ENCODE data around the gene STK10. TPM values are rescaled to one million over a fixed set of nuclear protein-coding genes. Genes with fewer than 3 reads are reported as not detected.

The STK10 gene
- total RNA-seq, 1 experiment from 2014 or later = 8.0 TPM

DNA sequence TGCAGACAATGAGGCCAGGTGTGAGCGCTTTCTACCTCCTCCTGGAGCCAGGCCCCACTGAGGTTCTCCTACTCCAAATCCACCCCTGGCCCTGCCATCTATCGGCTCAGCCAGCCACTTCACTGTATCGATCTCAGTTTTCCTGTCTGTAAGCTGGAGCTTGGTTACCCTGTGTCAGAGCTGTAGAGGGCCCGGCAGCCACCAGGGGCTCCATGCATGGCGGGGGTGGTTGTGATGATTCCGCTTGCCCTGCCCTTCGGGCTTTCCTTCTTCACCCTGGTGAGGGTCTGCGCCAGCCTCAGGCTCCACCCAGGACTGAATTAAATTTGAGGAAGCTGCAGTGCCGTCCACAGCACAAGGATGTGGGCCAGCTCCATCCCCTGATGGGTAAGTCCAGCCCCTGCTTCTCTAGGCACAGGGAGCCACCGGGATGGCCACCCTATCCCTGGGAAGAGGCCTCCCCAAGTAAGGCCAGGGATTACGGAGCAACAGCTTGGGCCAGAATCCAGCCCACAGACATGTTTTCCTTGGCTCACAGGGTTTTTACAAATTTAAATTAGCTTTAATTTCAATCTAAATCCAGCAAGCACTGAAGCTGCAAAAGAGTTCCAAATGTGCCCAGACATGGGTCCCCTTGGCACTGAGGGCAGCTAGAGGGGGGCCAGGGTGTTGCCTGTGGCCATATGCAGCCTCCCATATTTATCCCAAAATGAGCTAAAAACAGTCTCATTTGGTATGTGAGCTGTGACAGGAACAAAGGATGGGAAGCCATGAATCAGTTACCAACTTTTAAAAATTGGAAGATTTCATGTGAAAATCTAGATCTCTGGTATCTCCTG lies 92.4 kb downstream of the STK10 start:
- no peak overlapping the region for H3K4me3 ChIP-seq
- DNase-seq = no peak
- no peaks in the 10 kb centered on the region for H3K27me3 ChIP-seq
- H3K9me3 ChIP-seq = no peaks in the 10 kb centered on the region
- H3K36me3 ChIP-seq = no peaks in the 10 kb centered on the region; the same call in 1 of the 2 replicates

DNA sequence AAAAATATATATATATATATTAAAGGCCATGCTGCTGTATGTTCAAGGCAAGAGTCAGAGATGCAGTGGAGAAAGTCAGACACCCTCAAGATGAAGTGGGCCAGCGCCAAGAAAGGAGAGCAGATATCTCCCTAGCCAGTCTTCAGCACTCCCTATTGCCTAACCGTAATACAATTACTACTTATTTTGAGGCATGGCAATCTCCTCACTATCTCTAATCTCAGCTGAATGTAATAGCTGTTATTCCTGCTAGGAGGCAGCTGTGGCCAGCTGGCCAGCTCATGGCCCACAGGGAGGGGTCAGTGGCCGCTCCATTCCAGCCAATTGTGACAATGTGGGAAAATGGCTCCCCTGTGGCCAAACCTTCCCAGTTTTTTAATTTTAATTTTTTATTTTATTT lies 94.1 kb downstream of the STK10 start:
- Histone ChIP-seq H3K9me3 (no peaks in the 10 kb centered on the region), H3K4me3 (no peak overlapping the region), H3K27me3 (no peaks in the 10 kb centered on the region), H3K36me3 (no peaks in the 10 kb centered on the region; the same call in 1 of the 2 replicates)
- DNase-seq = no peak

DNA sequence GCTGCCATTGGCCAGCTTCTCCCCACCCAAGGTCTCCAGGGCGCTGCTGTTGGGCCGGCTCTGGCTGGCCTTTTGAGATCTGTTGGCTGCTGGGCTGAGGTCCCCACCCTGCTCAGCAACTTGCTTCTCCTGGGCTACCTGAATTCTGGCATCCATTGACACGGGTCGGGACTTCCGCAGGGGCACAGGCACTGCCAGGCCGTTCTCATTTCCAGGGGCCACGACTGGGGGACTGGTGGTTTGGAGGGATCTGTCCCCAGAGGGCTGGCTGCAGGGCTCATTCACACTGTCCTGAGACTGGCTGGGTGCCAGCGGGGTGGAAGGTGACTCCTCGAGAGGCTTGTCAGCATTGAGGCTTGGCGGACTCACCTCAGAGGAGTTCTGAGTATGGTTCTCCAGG lies 94.5 kb downstream of the STK10 start:
- DNase-seq = no peak
- H3K27me3 ChIP-seq = no peaks in the 10 kb centered on the region
- H3K36me3 ChIP-seq = no peaks in the 10 kb centered on the region; the same call in 1 of the 2 replicates
- no peaks in the 10 kb centered on the region for H3K9me3 ChIP-seq
- no peak overlapping the region for H3K4me3 ChIP-seq

DNA sequence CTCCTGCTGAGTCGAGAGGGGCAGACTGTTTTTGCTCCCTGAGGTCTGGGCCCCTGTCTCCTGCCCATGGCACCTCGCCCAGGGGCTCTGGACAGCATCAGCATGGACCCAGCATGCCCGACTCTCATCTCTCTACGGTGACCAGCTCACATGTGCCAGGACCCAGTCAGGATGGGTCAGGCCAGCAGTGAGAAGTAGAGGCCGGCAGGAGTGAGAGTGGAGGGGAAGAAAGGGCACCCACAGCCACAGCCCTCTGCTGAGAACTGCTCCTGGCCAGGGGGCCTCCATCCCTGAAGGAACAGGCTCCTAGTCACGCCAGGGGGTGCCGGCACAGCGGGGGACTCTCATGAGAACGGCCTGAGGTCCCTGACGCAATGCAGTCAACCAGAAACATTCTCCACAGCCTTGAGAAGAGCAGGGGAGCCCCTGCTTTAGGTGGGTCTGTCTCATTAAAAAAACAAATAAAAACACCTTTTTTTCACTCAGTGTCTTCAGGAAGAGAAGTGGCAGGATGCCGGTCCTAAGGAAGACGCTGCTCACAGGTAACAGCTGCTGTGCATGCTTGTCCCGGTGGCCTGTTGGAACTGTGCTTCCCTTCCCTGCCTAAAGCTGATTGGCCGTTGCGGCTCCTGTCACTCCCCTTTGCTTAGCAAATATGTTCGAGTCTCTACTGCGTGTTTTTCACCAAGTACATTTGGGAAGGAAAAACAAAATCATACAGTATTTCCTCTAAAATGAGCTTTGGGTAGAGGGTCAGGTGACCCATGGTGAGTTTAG lies 95.9 kb downstream of the STK10 start:
- Histone ChIP-seq H3K27me3 (no peaks in the 10 kb centered on the region), H3K9me3 (no peaks in the 10 kb centered on the region), H3K36me3 (no peaks in the 10 kb centered on the region; the same call in 1 of the 2 replicates), H3K4me3 (no peak overlapping the region)
- DNase-seq = no peak

DNA sequence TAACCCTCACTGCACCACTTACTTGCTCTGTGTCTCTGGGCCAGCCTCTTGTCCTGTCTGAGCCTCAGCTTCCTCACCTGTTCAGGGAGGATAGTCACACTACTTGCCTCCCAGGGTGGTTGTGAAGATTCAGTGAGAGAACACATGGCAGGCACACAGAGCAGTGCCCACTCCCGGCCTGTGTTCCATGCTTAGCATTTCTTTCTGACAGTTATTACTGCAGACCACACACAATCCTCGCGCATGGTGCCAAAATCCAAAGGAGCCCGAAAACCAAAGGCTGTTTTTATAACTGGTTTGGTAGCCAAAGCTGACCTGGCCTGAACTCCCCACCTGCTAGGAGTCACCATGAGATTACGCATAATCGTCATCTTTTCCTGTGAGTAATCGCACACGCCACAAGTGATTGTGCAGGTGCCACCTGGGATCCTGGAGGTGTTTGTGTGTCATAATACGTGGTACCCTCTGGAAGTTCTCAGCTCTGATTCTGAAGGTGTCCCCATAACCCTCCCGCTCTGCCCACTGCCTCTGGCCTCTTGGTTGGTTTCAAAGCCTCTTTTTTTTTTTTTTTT lies 97.0 kb downstream of the STK10 start:
- Histone ChIP-seq H3K36me3 (no peaks in the 10 kb centered on the region; the same call in 1 of the 2 replicates), H3K27me3 (no peaks in the 10 kb centered on the region), H3K9me3 (no peaks in the 10 kb centered on the region), H3K4me3 (no peak overlapping the region)
- DNase-seq = no peak

DNA sequence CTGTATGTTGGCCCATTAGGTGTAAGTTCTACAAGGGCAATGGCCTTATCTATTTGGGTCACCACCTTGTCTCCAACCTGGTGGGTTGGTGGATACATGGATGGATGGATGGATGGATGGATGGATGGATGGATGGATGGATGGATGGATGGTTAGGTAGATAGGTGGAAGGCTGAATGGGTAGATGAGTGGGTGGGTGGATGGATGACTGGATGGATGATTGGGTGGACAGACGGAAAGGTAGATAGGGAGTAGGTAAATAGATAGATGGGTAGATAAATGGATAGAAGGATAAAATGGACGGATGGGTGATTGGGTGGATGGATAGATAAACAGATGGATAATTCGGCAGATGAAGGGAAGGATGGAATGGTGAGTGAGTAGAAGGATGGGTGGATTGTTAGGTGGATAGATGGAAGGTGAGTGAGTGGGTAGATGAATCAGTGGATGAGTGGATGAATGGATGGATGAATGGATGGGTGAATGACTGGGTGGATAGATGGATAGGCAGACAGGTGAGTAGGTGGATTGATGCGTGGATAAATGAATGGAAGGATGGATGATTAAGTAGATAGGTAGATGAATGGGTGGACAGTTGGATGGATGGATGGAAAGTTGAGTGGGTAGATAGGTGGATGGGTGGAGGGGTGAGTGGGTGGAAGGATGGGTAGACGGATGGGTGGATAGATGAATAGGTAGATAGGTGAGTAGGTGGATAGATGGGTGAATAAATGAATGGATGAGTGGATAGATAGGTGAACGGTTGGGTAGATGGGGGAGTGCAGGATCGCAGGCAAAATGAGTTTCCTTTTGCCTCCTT lies 98.5 kb downstream of the STK10 start:
- Histone ChIP-seq H3K9me3 (no peaks in the 10 kb centered on the region), H3K27me3 (no peaks in the 10 kb centered on the region), H3K4me3 (no peak overlapping the region), H3K36me3 (no peaks in the 10 kb centered on the region; the same call in 1 of the 2 replicates)
- no peak for DNase-seq

DNA sequence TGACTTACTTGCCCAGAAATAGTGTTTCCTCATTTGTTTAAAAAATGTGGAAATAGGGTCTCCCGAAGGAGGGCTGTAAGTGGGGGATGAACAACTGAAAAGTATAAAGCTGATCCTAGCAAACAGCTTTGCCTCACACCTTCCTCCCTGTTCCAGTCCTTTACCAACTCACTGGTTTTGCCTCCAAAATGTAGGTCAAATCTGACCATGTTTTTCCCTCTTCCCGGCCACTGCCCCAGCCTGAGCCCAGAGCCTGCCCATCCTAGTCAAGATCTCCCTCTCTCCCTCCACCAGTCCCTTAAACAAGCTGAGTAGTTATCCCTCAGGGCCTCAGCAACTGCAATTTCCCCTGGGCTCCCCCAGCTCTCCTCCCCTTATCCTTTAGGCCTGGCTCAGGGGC lies 99.2 kb downstream of the STK10 start:
- H3K27me3 ChIP-seq = no peaks in the 10 kb centered on the region
- H3K9me3 ChIP-seq = no peaks in the 10 kb centered on the region
- no peak overlapping the region for H3K4me3 ChIP-seq
- DNase-seq = no peak
- H3K36me3 ChIP-seq = no peaks in the 10 kb centered on the region; the same call in 1 of the 2 replicates

DNA sequence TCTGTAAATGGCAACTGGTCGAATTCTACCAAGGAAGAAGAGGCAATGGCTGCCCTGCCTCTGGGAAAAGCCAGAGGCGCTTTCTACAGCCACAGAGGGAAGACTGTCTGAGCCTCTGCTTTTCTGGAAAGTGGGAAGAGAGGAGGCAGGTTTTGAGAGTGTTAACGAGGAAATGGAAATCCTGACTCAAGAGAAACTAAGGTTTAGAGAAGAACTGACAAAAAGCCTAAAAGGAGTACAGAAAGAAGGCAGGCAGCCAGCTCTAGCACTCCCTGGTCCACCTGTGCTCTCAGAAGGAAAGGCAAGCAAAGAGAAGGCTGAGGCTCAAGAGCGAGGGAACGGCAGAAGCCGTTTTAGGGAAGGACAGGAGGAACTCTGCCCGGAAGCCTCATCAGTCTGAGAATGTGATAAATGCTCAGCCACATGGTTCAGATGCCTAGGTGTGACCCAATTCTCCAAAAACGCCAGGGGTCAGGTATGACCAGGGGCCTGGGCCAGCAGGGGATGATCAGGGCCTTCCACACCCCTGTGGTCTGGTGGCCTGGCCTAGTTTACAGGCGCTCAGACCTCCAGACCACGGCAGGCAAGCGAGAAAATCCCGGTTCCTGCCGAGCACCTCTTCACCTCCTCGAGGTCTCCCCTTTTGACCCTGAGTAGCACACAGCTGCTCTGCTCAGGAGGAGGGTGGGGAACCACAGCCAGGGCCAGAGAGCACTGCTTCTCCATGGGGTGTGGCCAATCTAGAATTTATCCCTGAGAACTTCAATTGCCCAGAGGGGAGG lies 101.6 kb downstream of the STK10 start:
- no peaks in the 10 kb centered on the region for H3K36me3 ChIP-seq
- no peak overlapping the region for H3K4me3 ChIP-seq
- H3K27me3 ChIP-seq = no peaks in the 10 kb centered on the region
- H3K9me3 ChIP-seq = no peaks in the 10 kb centered on the region
- DNase-seq = no peak

DNA sequence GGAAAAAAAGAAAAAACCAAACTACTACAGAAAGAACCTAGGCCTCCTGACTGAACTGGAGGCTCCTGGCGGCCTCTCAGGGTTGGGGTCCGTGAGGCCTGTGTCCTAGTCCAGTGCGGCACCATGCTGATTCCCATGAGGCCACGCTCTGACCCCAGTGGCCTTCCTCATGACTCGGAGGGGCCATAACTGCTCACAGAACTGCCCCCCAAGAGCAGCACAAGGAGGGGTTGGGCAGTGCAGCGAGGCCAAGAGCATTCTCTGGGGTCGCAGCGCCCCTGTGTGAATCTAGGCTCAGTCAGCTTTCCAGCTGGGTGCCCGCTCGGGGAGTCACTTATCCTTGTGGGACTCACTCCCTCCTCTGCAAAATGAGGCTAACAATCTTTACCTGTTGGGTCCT lies 102.3 kb downstream of the STK10 start:
- Histone ChIP-seq H3K36me3 (no peaks in the 10 kb centered on the region), H3K9me3 (no peaks in the 10 kb centered on the region), H3K27me3 (no peaks in the 10 kb centered on the region), H3K4me3 (no peak overlapping the region)
- no peak for DNase-seq

DNA sequence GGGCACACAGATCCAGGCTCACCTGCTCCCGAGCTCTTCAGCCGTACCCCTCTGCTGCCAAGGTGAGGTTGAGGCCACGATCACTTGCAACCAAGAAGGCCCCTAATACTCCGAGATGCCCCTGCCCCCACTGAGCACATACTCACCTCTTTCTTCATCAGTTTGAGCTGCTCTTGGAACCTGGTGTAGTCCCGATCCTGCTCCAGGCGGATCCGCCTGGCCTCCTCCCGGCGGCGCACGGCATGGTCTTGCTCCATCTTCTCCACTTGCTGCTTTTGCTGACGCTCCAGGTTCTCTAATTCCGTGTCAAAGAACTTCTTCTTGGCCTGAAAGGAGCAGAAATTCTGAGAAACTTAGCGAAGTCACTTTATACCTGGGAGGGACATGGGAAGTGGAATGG lies 105.8 kb downstream of the STK10 start:
- H3K4me3 ChIP-seq = no peak overlapping the region
- H3K27me3 ChIP-seq = no peaks in the 10 kb centered on the region
- H3K36me3 ChIP-seq = no peaks in the 10 kb centered on the region
- no peak for DNase-seq
- no peaks in the 10 kb centered on the region for H3K9me3 ChIP-seq

DNA sequence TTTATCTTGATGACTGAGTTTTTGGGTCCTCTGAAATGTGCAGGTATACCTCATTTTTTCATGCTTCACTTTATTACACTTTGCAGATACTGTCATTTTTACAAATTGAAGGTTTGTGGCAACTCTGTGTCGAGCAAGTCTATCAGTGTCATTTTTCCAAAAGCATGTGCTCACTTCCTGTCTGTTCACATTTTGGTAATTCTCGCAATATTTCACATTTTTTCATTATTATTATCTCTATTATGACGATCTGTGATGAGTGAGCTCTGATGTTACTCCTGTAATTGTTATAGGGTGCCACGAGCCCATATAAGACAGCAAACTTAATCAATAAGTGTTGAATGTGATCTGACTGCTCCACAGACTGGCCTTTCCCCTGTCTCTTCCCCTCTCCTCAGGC lies 108.1 kb downstream of the STK10 start:
- H3K36me3 ChIP-seq = no peaks in the 10 kb centered on the region
- DNase-seq = no peak
- H3K9me3 ChIP-seq = no peaks in the 10 kb centered on the region

DNA sequence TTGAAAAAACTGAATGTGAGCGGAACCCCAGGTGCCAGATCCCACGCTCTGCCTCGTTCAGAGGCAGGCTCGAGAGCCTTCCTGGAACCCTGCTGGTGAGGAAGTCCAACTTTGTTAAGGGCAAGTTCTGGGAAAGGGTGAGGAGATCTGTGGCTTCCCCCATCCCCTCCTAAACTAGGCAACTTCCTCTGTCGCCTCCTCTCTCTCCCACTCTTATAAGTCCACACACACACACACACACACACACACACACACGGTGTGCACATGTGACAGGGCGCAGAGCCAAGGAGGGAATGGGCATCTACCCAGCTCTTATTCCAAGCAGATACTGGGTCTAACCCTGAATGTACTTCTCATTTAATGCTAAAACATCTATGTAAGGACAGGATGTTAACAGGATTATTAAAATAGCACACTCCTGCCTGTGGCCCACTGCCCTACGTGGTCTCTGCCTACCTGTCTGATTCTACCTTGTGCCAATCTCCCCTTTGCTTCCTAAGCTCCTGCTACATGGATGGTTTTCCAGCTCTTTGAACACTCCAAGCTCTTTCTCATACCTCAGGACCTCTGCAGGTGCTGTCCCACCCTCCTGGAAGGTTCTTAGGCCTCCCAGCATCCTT lies 109.2 kb downstream of the STK10 start:
- H3K9me3 ChIP-seq = no peaks in the 10 kb centered on the region
- no peak overlapping the region for H3K4me3 ChIP-seq
- no peak for DNase-seq
- no peaks in the 10 kb centered on the region for H3K36me3 ChIP-seq
- H3K27me3 ChIP-seq = no peaks in the 10 kb centered on the region

More for the DNA sequence above, 108.1 kb downstream of the STK10 start:
- H3K4me3 ChIP-seq = no peak overlapping the region
- H3K27me3 ChIP-seq = no peaks in the 10 kb centered on the region

DNA sequence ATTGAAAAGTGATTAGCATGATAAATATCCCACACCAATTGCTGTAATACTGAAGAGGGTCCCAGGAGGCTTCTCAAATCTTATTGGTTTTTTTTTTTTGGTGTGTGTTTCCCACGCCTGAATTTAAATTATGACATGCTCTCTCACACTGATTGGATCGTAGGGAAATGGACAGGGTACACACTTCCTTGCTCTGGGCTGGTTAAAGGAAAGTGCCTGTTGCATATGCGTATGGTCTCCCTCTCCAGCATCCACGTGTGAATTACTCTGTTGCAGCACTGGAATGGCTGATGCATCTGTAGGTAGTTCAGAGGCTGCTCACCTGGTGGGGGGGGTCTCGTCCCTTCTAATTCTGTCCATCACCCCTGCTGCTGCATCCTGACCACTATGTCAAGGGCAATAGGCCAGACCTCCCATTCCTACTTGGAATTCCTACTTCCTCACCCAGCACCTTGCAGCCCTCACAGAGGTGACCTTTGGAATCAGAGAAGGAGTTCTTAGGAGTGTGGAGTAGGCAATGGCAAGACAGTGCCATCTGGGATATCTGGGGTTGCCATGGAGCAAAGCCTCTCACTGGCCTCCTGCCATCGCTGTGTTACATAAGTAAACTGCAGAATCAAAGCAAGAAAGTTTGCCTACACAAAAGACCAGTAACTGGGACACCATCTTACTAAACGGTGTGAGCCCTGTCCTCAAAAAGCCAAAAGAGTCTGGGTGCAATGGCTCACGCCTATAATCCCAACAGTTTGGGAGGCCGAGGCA lies 110.2 kb downstream of the STK10 start:
- no peak for DNase-seq
- H3K36me3 ChIP-seq = no peaks in the 10 kb centered on the region
- H3K9me3 ChIP-seq = no peaks in the 10 kb centered on the region

DNA sequence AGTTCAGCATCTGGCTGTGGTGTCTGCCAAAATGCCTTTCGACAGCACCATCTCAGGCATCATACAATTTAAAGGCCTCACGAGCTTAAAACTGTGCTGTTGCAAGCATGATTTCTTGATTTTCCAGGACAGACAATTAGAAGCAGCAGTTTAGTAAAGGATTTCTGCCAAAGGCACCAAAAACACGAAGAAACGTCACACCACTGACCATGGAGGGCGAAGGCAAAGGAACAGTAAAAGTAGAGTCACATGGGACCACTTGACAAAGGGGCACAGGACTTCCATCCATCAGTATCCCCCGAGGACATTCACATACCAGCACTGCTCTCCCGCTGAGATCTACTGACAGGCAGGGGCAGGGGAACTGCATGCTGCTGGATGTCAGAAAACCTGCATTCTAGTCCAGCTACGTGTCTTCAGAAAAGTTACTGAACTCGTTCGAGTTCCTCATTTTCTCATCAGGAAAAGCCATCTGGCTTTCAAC lies 111.2 kb downstream of the STK10 start:
- Histone ChIP-seq H3K4me3 (no peak overlapping the region), H3K9me3 (no peaks in the 10 kb centered on the region), H3K27me3 (no peaks in the 10 kb centered on the region), H3K36me3 (no peaks in the 10 kb centered on the region)
- DNase-seq = no peak

More for the DNA sequence above, 110.2 kb downstream of the STK10 start:
- Histone ChIP-seq H3K27me3 (no peaks in the 10 kb centered on the region), H3K4me3 (no peak overlapping the region)

DNA sequence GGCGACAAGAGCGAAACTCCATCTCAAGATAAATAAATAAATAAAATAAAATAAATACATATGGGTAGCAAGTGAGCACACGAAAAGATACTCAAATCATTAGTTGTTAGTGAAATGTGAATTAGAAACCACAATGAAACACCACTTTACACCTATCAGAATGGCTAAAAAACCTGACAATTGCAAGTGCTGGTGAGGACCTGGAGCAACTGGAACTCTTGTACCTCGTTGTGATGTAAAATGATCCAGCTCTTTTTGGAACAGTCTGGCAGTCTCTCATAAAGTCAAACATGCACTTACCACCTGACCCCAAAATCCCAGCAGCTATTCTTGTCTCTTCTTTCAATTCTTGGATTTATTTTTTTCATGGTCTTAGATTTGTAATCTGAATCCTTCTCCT lies 112.4 kb downstream of the STK10 start:
- DNase-seq = no peak
- Histone ChIP-seq H3K9me3 (no peaks in the 10 kb centered on the region), H3K4me3 (no peak overlapping the region), H3K27me3 (no peaks in the 10 kb centered on the region), H3K36me3 (no peaks in the 10 kb centered on the region)
